Measurements from ENCODE around the gene NEK1. TPM values are rescaled to one million over a fixed set of nuclear protein-coding genes. Genes with fewer than 3 reads are reported as not detected.
"Not testable (repeated sequence)": the region's sequence is repeated elsewhere in the genome, so short reads cannot be mapped to it uniquely, and the experiment has no call there.

NEK1 gene
- total RNA-seq, 1 donor, result 6.0 TPM

GRCh38 chr4:169523796-169524195 lies 88.6 kb downstream of the NEK1 start:
- H3K4me3 ChIP-seq (ENCODE audit: low read length), result no peak overlapping the region
- no peaks in the 10 kb centered on the region for H3K4me1 ChIP-seq (ENCODE audit: insufficient read depth, low read length)
- no peaks in the 10 kb centered on the region for H3K27me3 ChIP-seq (ENCODE audit: insufficient read depth, low read length)
- H3K9me3 ChIP-seq (ENCODE audit: low read depth, low read length), result no peaks in the 10 kb centered on the region

- no peak overlapping the region for H3K4me3 ChIP-seq (ENCODE audit: low read length)
- H3K27me3 ChIP-seq (ENCODE audit: insufficient read depth, low read length), result no peaks in the 10 kb centered on the region
- no peaks in the 10 kb centered on the region for H3K9me3 ChIP-seq (ENCODE audit: low read depth, low read length)
- no peaks in the 10 kb centered on the region for H3K4me1 ChIP-seq (ENCODE audit: insufficient read depth, low read length)
Measured at GRCh38 chr4:169510617-169511016, 101.8 kb downstream of the NEK1 start.

GRCh38 chr4:169506903-169507302 lies 105.5 kb downstream of the NEK1 start:
- Histone ChIP-seq H3K9me3 (ENCODE audit: low read depth, low read length) (peaks cover 10% of the 10 kb centered on the region), H3K4me1 (ENCODE audit: insufficient read depth, low read length) (no peaks in the 10 kb centered on the region), H3K4me3 (ENCODE audit: low read length) (no peak overlapping the region), H3K27me3 (ENCODE audit: insufficient read depth, low read length) (no peaks in the 10 kb centered on the region)

- H3K4me3 ChIP-seq (ENCODE audit: low read length); H3K27me3 ChIP-seq (ENCODE audit: insufficient read depth, low read length); H3K4me1 ChIP-seq (ENCODE audit: insufficient read depth, low read length): not testable (repeated sequence)
- H3K9me3 ChIP-seq (ENCODE audit: low read depth, low read length), result peaks cover 10% of the 10 kb centered on the region
Measured at GRCh38 chr4:169499907-169500306, 112.5 kb downstream of the NEK1 start.

- not testable (repeated sequence) for H3K27me3 ChIP-seq (ENCODE audit: insufficient read depth, low read length); H3K9me3 ChIP-seq (ENCODE audit: low read depth, low read length); H3K4me3 ChIP-seq (ENCODE audit: low read length); H3K4me1 ChIP-seq (ENCODE audit: insufficient read depth, low read length)
Measured at GRCh38 chr4:169494234-169494633, 118.1 kb downstream of the NEK1 start.

GRCh38 chr4:169493164-169493524 lies 119.2 kb downstream of the NEK1 start:
- Histone ChIP-seq H3K9me3 (ENCODE audit: low read depth, low read length) (no peaks in the 10 kb centered on the region), H3K4me1 (ENCODE audit: insufficient read depth, low read length) (no peaks in the 10 kb centered on the region), H3K27me3 (ENCODE audit: insufficient read depth, low read length) (no peaks in the 10 kb centered on the region), H3K4me3 (ENCODE audit: low read length) (no peak overlapping the region)

GRCh38 chr4:169492436-169493163 lies 119.8 kb downstream of the NEK1 start:
- no peaks in the 10 kb centered on the region for H3K27me3 ChIP-seq (ENCODE audit: insufficient read depth, low read length)
- H3K4me3 ChIP-seq (ENCODE audit: low read length), result no peak overlapping the region
- no peaks in the 10 kb centered on the region for H3K4me1 ChIP-seq (ENCODE audit: insufficient read depth, low read length)
- no peaks in the 10 kb centered on the region for H3K9me3 ChIP-seq (ENCODE audit: low read depth, low read length)

GRCh38 chr4:169491211-169491610 lies 121.2 kb downstream of the NEK1 start:
- H3K9me3 ChIP-seq (ENCODE audit: low read depth, low read length), result no peaks in the 10 kb centered on the region
- H3K27me3 ChIP-seq (ENCODE audit: insufficient read depth, low read length), result no peaks in the 10 kb centered on the region
- H3K4me3 ChIP-seq (ENCODE audit: low read length), result no peak overlapping the region
- H3K4me1 ChIP-seq (ENCODE audit: insufficient read depth, low read length), result no peaks in the 10 kb centered on the region

- H3K4me1 ChIP-seq (ENCODE audit: insufficient read depth, low read length), result no peaks in the 10 kb centered on the region
- H3K27me3 ChIP-seq (ENCODE audit: insufficient read depth, low read length), result no peaks in the 10 kb centered on the region
- H3K4me3 ChIP-seq (ENCODE audit: low read length), result no peak overlapping the region
- H3K9me3 ChIP-seq (ENCODE audit: low read depth, low read length), result no peaks in the 10 kb centered on the region
Measured at GRCh38 chr4:169489306-169489705, 123.1 kb downstream of the NEK1 start.

- Histone ChIP-seq H3K9me3 (ENCODE audit: low read depth, low read length) (no peaks in the 10 kb centered on the region), H3K27me3 (ENCODE audit: insufficient read depth, low read length) (no peaks in the 10 kb centered on the region)
Measured at GRCh38 chr4:169485791-169486742, 126.3 kb downstream of the NEK1 start.

GRCh38 chr4:169485086-169485485 lies 127.3 kb downstream of the NEK1 start:
- H3K27me3 ChIP-seq (ENCODE audit: insufficient read depth, low read length), result no peaks in the 10 kb centered on the region
- H3K4me3 ChIP-seq (ENCODE audit: low read length), result no peak overlapping the region
- no peaks in the 10 kb centered on the region for H3K4me1 ChIP-seq (ENCODE audit: insufficient read depth, low read length)
- H3K9me3 ChIP-seq (ENCODE audit: low read depth, low read length), result no peaks in the 10 kb centered on the region

More at GRCh38 chr4:169485791-169486742, 126.3 kb downstream of the NEK1 start:
- Histone ChIP-seq H3K4me3 (ENCODE audit: low read length) (no peak overlapping the region), H3K4me1 (ENCODE audit: insufficient read depth, low read length) (no peaks in the 10 kb centered on the region)

- Histone ChIP-seq H3K4me3 (ENCODE audit: low read length) (no peak overlapping the region), H3K4me1 (ENCODE audit: insufficient read depth, low read length) (no peaks in the 10 kb centered on the region), H3K27me3 (ENCODE audit: insufficient read depth, low read length) (no peaks in the 10 kb centered on the region), H3K9me3 (ENCODE audit: low read depth, low read length) (no peaks in the 10 kb centered on the region)
Measured at GRCh38 chr4:169484485-169484884, 127.9 kb downstream of the NEK1 start.

GRCh38 chr4:169464080-169464479 lies 148.3 kb downstream of the NEK1 start:
- no peaks in the 10 kb centered on the region for H3K9me3 ChIP-seq (ENCODE audit: low read depth, low read length)
- no peaks in the 10 kb centered on the region for H3K27me3 ChIP-seq (ENCODE audit: insufficient read depth, low read length)
- H3K4me1 ChIP-seq (ENCODE audit: insufficient read depth, low read length), result no peaks in the 10 kb centered on the region

GRCh38 chr4:169460081-169460480 lies 152.3 kb downstream of the NEK1 start:
- Histone ChIP-seq H3K4me1 (ENCODE audit: insufficient read depth, low read length) (no peaks in the 10 kb centered on the region), H3K27me3 (ENCODE audit: insufficient read depth, low read length) (no peaks in the 10 kb centered on the region), H3K9me3 (ENCODE audit: low read depth, low read length) (no peaks in the 10 kb centered on the region), H3K4me3 (ENCODE audit: low read length) (no peak overlapping the region)

More at GRCh38 chr4:169464080-169464479, 148.3 kb downstream of the NEK1 start:
- H3K4me3 ChIP-seq (ENCODE audit: low read length), result no peak overlapping the region

GRCh38 chr4:169458575-169458974 lies 153.8 kb downstream of the NEK1 start:
- Histone ChIP-seq H3K4me1 (ENCODE audit: insufficient read depth, low read length) (no peaks in the 10 kb centered on the region), H3K27me3 (ENCODE audit: insufficient read depth, low read length) (no peaks in the 10 kb centered on the region), H3K4me3 (ENCODE audit: low read length) (no peak overlapping the region), H3K9me3 (ENCODE audit: low read depth, low read length) (no peaks in the 10 kb centered on the region)
